Naive thymus-derived CD4-positive, alpha-beta T cell (primary cell): ENCODE measurements around the gene COL6A2. TPM values are rescaled to one million over a fixed set of nuclear protein-coding genes. Genes with fewer than 3 reads are reported as not detected.

Experiments used
- ATAC-seq: fragments of 150-1000 bp; cut with Tn5 transposase; 2 replicates; pipeline ENCODE4 v1.10.0; 2021; ENCODE audit warnings: mild to moderate bottlenecking, moderate library complexity
- CTCF ChIA-PET: fragments of 350-600 bp; sonication (Branson Sonifier 250); formaldehyde crosslinking; loops from one replicate; lab custom pipeline; 2021; ENCODE audit warnings: antibody characterized with exemption; lab: Charles Lee
- POLR2A ChIA-PET: fragments of 350-600 bp; sonication (Branson Sonifier 250); formaldehyde crosslinking; loops from one replicate; lab custom pipeline; 2021; ENCODE audit warnings: antibody characterized with exemption, inconsistent platforms; lab: Charles Lee
- DNase-seq, 9 donors: peaks; one replicate each; pipeline versions ENCODE4 v3.0.0 to v3.0.0-alpha.2; 2020 to 2022; ENCODE audit warnings: mixed read lengths in 1 of 9
- H3K27ac ChIP-seq: one replicate; pipeline ENCODE4 v1.7.0; 2013; ENCODE audit warnings: mild to moderate bottlenecking, low read depth, low read length, moderate library complexity
- H3K27me3 ChIP-seq, 2 donors: one replicate each; pipeline ENCODE4 v1.7.0; 2013; ENCODE audit warnings: low read length in 2 of 2, mild to moderate bottlenecking in 2 of 2, moderate library complexity in 2 of 2; ENCODE audit not compliant: control insufficient read depth in 2 of 2, insufficient read depth in 2 of 2
- H3K36me3 ChIP-seq, 3 experiments: 1 replicate in 2 of 3; 2 replicates in 1 of 3; pipeline ENCODE4 v1.7.0; 2013; ENCODE audit warnings: low read length in 3 of 3, mild to moderate bottlenecking in 3 of 3, moderate library complexity in 1 of 3; ENCODE audit not compliant: insufficient read depth in 3 of 3, control insufficient read depth in 2 of 3
- H3K4me1 ChIP-seq, 2 donors: one replicate each; pipeline ENCODE4 v1.7.0; 2013; ENCODE audit warnings: low read length in 2 of 2, mild to moderate bottlenecking in 2 of 2, moderate library complexity in 1 of 2; ENCODE audit not compliant: control insufficient read depth in 2 of 2, insufficient read depth in 2 of 2
- H3K4me3 ChIP-seq: 2 replicates; pipeline ENCODE4 v1.7.0; 2013; ENCODE audit warnings: mild to moderate bottlenecking, low read length
- H3K9me3 ChIP-seq, 3 experiments: 1 replicate in 2 of 3; 2 replicates in 1 of 3; pipeline ENCODE4 v1.7.0; 2013; ENCODE audit warnings: low read length in 3 of 3; ENCODE audit not compliant: control insufficient read depth in 2 of 3
- H3K27ac Mint-ChIP-seq, 9 donors: one replicate each; pipeline ENCODE4 v1.8.0; 2020 to 2022; ENCODE audit warnings: mixed read lengths in 9 of 9, mild to moderate bottlenecking in 8 of 9, moderate library complexity in 5 of 9, inconsistent platforms in 2 of 9
- H3K27me3 Mint-ChIP-seq, 5 donors: one replicate each; pipeline ENCODE4 v1.8.0; 2021 to 2022; ENCODE audit warnings: mixed read lengths in 5 of 5, mild to moderate bottlenecking in 1 of 5
- H3K36me3 Mint-ChIP-seq, 5 donors: one replicate each; pipeline ENCODE4 v1.8.0; 2020 to 2022; ENCODE audit warnings: mixed read lengths in 5 of 5, mild to moderate bottlenecking in 3 of 5, inconsistent platforms in 1 of 5
- H3K4me1 Mint-ChIP-seq, 7 donors: one replicate each; pipeline ENCODE4 v1.8.0; 2020 to 2022; ENCODE audit warnings: mixed read lengths in 7 of 7, mild to moderate bottlenecking in 3 of 7, inconsistent platforms in 1 of 7
- H3K4me3 Mint-ChIP-seq, 10 donors: one replicate each; pipeline ENCODE4 v1.8.0; 2020 to 2022; ENCODE audit warnings: mild to moderate bottlenecking in 10 of 10, mixed read lengths in 10 of 10, moderate library complexity in 6 of 10, inconsistent platforms in 2 of 10
- H3K9me3 Mint-ChIP-seq, 11 donors: one replicate each; pipeline ENCODE4 v1.8.0; 2020 to 2022; ENCODE audit warnings: mixed read lengths in 11 of 11, mild to moderate bottlenecking in 4 of 11, inconsistent platforms in 1 of 11, moderate library complexity in 1 of 11
- intact Hi-C, 2 donors: fragments of 100-400 bp; cut with micrococcal nuclease; formaldehyde crosslinking; loops; one replicate each; pipeline ENCODE4 v1.15.1; 2023
- polyA plus RNA-seq, 2 donors: library from polyadenylated mRNA; unstranded; fragments of 300-500 nt; fragmentation: Illumina TruSeq; gene quantifications; one replicate each; pipeline ENCODE4 v1.2.3, GENCODE V29; 2021
- total RNA-seq, 6 experiments: library from RNA in 5 of 6; stranded (reverse) in 5 of 6; gene quantifications; 1 replicate in 5 of 6; 2 replicates in 1 of 6; pipeline ENCODE4 v1.2.3 and lab custom pipeline; 2021 to 2026

COL6A2 gene
- total and polyA plus RNA-seq, 7 experiments from 2014 or later: 1.7 to 47.7 (median 33.3) TPM

DNA sequence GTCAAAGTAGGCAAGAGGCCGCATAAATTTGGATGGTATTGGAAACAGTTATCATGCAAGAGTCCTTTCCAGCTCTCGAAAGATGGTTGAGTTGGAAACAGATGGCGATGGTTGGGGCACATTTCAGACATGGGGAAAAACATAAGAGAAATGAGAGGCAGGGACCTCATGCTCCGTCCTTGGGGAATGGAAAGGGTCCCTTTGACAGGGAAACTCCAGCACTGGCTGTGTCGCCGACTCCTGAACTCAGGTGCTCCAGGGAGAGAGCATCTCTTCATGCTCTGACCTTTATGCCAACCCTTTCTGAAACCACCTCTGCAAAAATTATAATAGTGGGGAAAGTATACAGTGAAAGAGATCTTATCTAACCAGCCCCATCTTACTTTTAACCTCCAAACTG is 36.8 kb upstream of the COL6A2 start:
- ATAC-seq (no peak), DNase-seq (no peak)
- H3K27ac ChIP-seq: no peak overlapping the region
- H3K36me3 ChIP-seq: no peaks in the 10 kb centered on the region
- Mint-ChIP-seq H3K4me1 (peaks cover 9 to 27% (median 19%) of the 10 kb centered on the region in 7 donors), H3K36me3 (peaks cover 0 to 5% (median 0%) of the 10 kb centered on the region in 5 donors), H3K27me3 (peaks cover 17 to 63% (median 51%) of the 10 kb centered on the region in 5 donors), H3K9me3 (peaks cover 0 to 21% (median 6%) of the 10 kb centered on the region in 11 donors), H3K27ac (no peak overlapping the region), H3K4me3 (no peak overlapping the region)
- ChIA-PET POLR2A (no interaction called here), CTCF (no interaction called here)
- peaks cover 0 to 4% (median 0%) of the 10 kb centered on the region in 3 experiments for H3K9me3 ChIP-seq
- H3K27me3 ChIP-seq: peaks cover 0 to 5% of the 10 kb centered on the region in 2 donors
- intact Hi-C loops: no loop called here
- peaks cover 7 to 11% of the 10 kb centered on the region in 2 donors for H3K4me1 ChIP-seq
- no peak overlapping the region for H3K4me3 ChIP-seq

DNA sequence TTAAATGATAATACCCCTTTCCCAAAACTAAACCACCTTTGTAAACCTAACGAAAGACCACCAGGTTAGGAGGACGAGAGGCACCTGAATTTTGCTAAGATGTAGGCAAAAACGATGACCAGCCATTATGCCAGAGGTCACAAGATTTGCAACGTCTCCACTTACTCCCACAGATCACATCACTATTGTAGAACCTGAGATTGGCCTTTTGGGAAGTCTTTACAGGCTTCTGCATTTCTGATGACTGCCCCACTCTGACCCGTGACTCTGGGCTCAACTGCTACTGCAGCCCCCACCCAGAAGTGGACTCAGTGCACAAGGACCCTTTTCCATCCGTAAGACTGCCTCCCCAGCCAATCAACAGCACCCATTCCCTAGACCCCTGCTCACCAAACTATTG is 36.4 kb upstream of the COL6A2 start:
- ChIA-PET POLR2A (no interaction called here), CTCF (no interaction called here)
- H3K27me3 Mint-ChIP-seq: peaks cover 17 to 67% (median 53%) of the 10 kb centered on the region in 5 donors

DNA sequence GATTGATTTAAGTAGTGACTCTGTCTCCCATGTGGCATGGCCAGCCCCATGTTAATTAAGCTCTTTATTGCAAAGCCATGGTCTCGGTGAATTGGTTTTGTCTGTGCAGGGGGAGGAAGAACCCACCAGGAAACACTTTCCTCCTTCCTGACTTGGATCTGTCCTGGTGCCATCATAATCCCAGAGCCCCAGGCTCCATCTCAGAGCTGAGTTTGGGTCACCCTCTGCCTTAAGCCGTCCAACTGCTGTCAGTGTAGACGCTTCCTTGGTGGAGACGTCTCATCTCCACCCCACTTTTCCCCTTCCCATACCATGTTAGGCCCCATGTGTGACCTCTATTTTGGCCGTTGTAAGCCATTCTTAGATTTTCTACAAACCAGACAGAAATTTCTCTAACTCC is 36.0 kb upstream of the COL6A2 start:
- Histone ChIP-seq H3K36me3 (no peaks in the 10 kb centered on the region), H3K4me1 (peaks cover 7 to 10% of the 10 kb centered on the region in 2 donors), H3K27ac (no peak overlapping the region), H3K4me3 (no peak overlapping the region), H3K9me3 (peaks cover 0 to 4% (median 0%) of the 10 kb centered on the region in 3 experiments), H3K27me3 (peaks cover 0 to 5% of the 10 kb centered on the region in 2 donors)
- Mint-ChIP-seq H3K36me3 (peaks cover 0 to 5% (median 0%) of the 10 kb centered on the region in 5 donors), H3K27ac (no peak overlapping the region), H3K4me3 (no peak overlapping the region), H3K27me3 (peaks cover 17 to 68% (median 53%) of the 10 kb centered on the region in 5 donors), H3K9me3 (peaks cover 0 to 21% (median 6%) of the 10 kb centered on the region in 11 donors), H3K4me1 (peaks cover 9 to 29% (median 21%) of the 10 kb centered on the region in 7 donors)
- CTCF ChIA-PET: no interaction called here
- peak in 1 of 9 donors; percentile 3 for DNase-seq
- intact Hi-C loops: no loop called here
- no peak for ATAC-seq
- POLR2A ChIA-PET: no interaction called here

More for the DNA sequence above, 36.4 kb upstream of the COL6A2 start:
- Mint-ChIP-seq H3K4me3 (no peak overlapping the region), H3K9me3 (peaks cover 0 to 21% (median 6%) of the 10 kb centered on the region in 11 donors), H3K27ac (no peak overlapping the region), H3K36me3 (peaks cover 0 to 5% (median 0%) of the 10 kb centered on the region in 5 donors), H3K4me1 (peaks cover 9 to 29% (median 21%) of the 10 kb centered on the region in 7 donors)
- no peak for DNase-seq
- Histone ChIP-seq H3K4me3 (no peak overlapping the region), H3K4me1 (peaks cover 7 to 11% of the 10 kb centered on the region in 2 donors), H3K9me3 (peaks cover 0 to 4% (median 0%) of the 10 kb centered on the region in 3 experiments), H3K27me3 (peaks cover 0 to 5% of the 10 kb centered on the region in 2 donors), H3K27ac (no peak overlapping the region), H3K36me3 (no peaks in the 10 kb centered on the region)
- no peak for ATAC-seq
- intact Hi-C loops: no loop called here

DNA sequence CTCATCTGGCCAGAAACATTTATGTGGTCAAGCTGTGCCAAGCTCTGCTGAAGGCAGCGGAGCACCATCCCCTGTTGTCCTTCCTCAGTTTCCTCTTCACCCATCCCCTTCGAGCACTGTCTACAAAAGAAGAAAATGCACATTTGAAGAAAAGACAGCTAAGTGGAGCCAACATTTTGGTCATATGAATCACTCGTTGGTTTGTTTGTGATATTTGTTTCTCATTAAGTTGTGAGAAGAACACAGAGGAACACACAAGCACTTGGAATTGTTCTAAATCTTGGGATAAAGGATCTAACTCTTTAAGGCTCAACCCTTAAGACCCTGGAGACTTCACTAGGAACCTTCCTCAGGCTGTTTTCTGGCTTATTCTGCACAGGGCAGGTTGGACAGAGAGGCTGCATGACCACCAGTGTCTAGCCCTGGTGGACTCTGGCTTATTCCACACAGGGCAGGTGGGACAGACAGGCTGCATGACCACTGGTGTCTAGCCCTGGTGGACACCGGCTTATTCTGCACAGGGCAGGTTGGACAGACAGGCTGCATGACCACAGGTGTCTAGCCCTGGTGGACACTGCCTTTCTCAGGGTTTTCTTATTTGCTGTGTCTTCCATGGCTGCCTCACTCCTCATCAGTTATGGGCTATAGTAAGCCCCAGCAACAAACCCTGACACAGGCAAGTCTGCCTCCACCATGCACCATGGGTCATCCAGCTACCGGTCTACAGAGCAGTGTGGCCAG is 35.3 kb upstream of the COL6A2 start:
- no peak overlapping the region for H3K27ac Mint-ChIP-seq
- peaks cover 0 to 21% (median 6%) of the 10 kb centered on the region in 11 donors for H3K9me3 Mint-ChIP-seq
- peaks cover 8 to 23% (median 16%) of the 10 kb centered on the region in 7 donors for H3K4me1 Mint-ChIP-seq
- ChIA-PET CTCF (no interaction called here), POLR2A (no interaction called here)
- intact Hi-C loops: no loop called here
- H3K4me3 Mint-ChIP-seq: no peak overlapping the region
- no peak for DNase-seq
- peaks cover 0 to 4% (median 0%) of the 10 kb centered on the region in 3 experiments for H3K9me3 ChIP-seq
- peaks cover 0 to 5% (median 0%) of the 10 kb centered on the region in 5 donors for H3K36me3 Mint-ChIP-seq
- H3K27ac ChIP-seq: no peak overlapping the region
- peaks cover 0 to 5% of the 10 kb centered on the region in 2 donors for H3K27me3 ChIP-seq
- H3K4me1 ChIP-seq: peaks cover under 1 to 3% of the 10 kb centered on the region in 2 donors
- H3K27me3 Mint-ChIP-seq: peaks cover 13 to 62% (median 51%) of the 10 kb centered on the region in 5 donors
- ATAC-seq: no peak
- H3K4me3 ChIP-seq: no peak overlapping the region
- H3K36me3 ChIP-seq: no peaks in the 10 kb centered on the region

DNA sequence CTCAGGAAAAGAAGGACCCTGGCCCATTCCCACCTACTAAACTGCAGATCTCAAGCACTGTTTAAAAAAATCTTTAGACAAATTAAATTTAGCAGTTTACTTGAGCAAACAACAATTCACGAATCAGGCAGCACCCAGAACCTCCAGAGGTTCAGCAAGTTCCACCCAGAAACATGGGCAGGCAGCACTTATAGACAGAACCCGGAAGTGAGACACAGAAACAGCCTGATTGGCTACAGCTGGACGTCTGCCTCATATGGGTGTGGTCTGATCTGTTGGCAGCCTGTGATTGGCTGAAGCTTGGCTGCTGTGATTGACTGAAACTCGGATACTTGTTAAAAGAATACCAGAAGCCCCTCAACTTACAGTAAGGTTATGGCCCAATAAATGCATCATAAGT is 34.7 kb upstream of the COL6A2 start:
- Mint-ChIP-seq H3K27me3 (peaks cover 13 to 58% (median 50%) of the 10 kb centered on the region in 5 donors), H3K9me3 (peaks cover 0 to 19% (median 6%) of the 10 kb centered on the region in 11 donors), H3K36me3 (peaks cover 0 to 5% (median 0%) of the 10 kb centered on the region in 5 donors), H3K4me3 (no peak overlapping the region), H3K4me1 (peaks cover 6 to 18% (median 12%) of the 10 kb centered on the region in 7 donors), H3K27ac (no peak overlapping the region)
- Histone ChIP-seq H3K4me3 (no peak overlapping the region), H3K27ac (no peak overlapping the region), H3K9me3 (peaks cover 0 to 4% (median 0%) of the 10 kb centered on the region in 3 experiments), H3K36me3 (no peaks in the 10 kb centered on the region), H3K4me1 (no peaks in the 10 kb centered on the region), H3K27me3 (peaks cover 0 to 5% of the 10 kb centered on the region in 2 donors)
- intact Hi-C loops: no loop called here
- POLR2A ChIA-PET: no interaction called here
- CTCF ChIA-PET: no interaction called here
- DNase-seq: no peak
- ATAC-seq: no peak

DNA sequence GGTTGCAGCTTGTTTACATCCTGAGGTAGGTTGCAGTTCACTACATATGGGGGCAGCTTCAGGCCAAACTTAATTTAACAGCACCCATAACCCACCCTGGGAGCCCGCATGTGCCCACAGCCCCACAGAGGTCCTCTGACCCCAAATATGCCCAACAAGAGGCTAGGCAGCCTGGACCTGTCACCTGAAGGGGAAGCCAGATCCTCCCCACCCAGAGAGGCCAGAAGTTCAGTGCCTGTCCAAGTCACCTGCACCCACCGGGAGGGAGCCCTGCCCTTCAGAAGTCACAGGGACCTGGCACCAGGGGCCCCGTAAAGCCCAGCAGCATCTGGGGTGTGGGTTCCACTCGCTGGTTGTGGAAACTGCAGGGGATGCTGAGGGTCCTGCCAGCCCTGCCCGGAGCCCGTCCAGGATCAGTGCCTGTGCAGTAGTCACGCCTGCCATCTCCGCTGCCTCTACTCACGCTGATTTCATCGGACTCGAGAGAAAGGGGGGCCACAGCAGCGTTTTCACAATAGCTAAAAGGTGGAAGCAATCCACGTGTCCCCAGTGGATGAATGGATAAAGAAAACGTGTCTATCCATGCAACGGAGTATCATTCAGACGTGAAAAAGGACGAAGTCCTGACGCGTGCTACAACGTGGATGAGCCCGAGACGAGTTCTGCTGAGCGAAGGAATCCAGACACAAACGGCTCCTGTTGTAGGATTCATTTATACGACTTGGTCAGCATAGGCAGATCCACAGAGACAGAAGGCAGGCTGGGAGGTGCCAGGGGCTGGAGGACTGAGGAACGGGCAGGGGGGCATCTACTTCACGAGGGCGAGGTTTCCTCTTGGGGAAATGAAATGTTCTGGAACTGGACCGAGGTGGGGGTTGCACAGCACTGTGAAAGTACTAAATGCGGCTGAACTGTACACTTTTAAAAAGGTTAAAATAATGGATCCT is 33.9 kb upstream of the COL6A2 start:
- Mint-ChIP-seq H3K4me3 (no peak overlapping the region), H3K36me3 (peaks cover 0 to 5% (median under 1%) of the 10 kb centered on the region in 5 donors), H3K9me3 (peaks cover 0 to 21% (median 6%) of the 10 kb centered on the region in 11 donors), H3K4me1 (peaks cover 0 to 10% (median 8%) of the 10 kb centered on the region in 7 donors), H3K27me3 (peaks cover 9 to 50% (median 43%) of the 10 kb centered on the region in 5 donors), H3K27ac (no peak overlapping the region)
- Histone ChIP-seq H3K4me3 (no peak overlapping the region), H3K27me3 (peaks cover 0 to 5% of the 10 kb centered on the region in 2 donors), H3K27ac (no peak overlapping the region), H3K36me3 (no peaks in the 10 kb centered on the region), H3K9me3 (peaks cover 0 to 4% (median 0%) of the 10 kb centered on the region in 3 experiments), H3K4me1 (no peaks in the 10 kb centered on the region)
- no peak for ATAC-seq
- ChIA-PET CTCF (no interaction called here), POLR2A (no interaction called here)
- intact Hi-C loops: no loop called here
- peak in 1 of 9 donors; percentile 4 for DNase-seq
